Measurements from ENCODE around the gene CCSER1. TPM values are rescaled to one million over a fixed set of nuclear protein-coding genes. Genes with fewer than 3 reads are reported as not detected.
"Not testable (repeated sequence)": the region's sequence is repeated elsewhere in the genome, so short reads cannot be mapped to it uniquely, and the experiment has no call there.

Gene CCSER1
- total RNA-seq, 1 experiment from 2014 or later: 0.98 TPM

GRCh38 chr4:91171217-91171616 is 1044.0 kb downstream of the CCSER1 start:
- in situ Hi-C loops (cut with HindIII; ENCODE audit: low pct_unique_long_range_greater_than_20kb, low sequenced_read_pairs): no loop called here
- no peak for DNase-seq (ENCODE audit: low read depth)

- in situ Hi-C loops (cut with HindIII; ENCODE audit: low pct_unique_long_range_greater_than_20kb, low sequenced_read_pairs); DNase-seq (ENCODE audit: low read depth): not testable (repeated sequence)
Measured at GRCh38 chr4:91185061-91185460, 1057.9 kb downstream of the CCSER1 start.

GRCh38 chr4:91198951-91199350 is 1071.8 kb downstream of the CCSER1 start:
- in situ Hi-C loops (cut with HindIII; ENCODE audit: low pct_unique_long_range_greater_than_20kb, low sequenced_read_pairs): no loop called here
- DNase-seq (ENCODE audit: low read depth): peak; percentile 48

GRCh38 chr4:91207535-91207934 is 1080.3 kb downstream of the CCSER1 start:
- DNase-seq (ENCODE audit: low read depth): no peak
- in situ Hi-C loops (cut with HindIII; ENCODE audit: low pct_unique_long_range_greater_than_20kb, low sequenced_read_pairs): no loop called here

GRCh38 chr4:91212211-91212610 is 1085.0 kb downstream of the CCSER1 start:
- no peak for DNase-seq (ENCODE audit: low read depth)
- in situ Hi-C loops (cut with HindIII; ENCODE audit: low pct_unique_long_range_greater_than_20kb, low sequenced_read_pairs): no loop called here

- DNase-seq (ENCODE audit: low read depth); in situ Hi-C loops (cut with HindIII; ENCODE audit: low pct_unique_long_range_greater_than_20kb, low sequenced_read_pairs): not testable (repeated sequence)
Measured at GRCh38 chr4:91217831-91218403, 1090.7 kb downstream of the CCSER1 start.

- in situ Hi-C loops (cut with HindIII; ENCODE audit: low pct_unique_long_range_greater_than_20kb, low sequenced_read_pairs): no loop called here
- DNase-seq (ENCODE audit: low read depth): no peak
Measured at GRCh38 chr4:91220315-91220714, 1093.1 kb downstream of the CCSER1 start.

GRCh38 chr4:91222014-91222413 is 1094.8 kb downstream of the CCSER1 start:
- in situ Hi-C loops (cut with HindIII; ENCODE audit: low pct_unique_long_range_greater_than_20kb, low sequenced_read_pairs): no loop called here

GRCh38 chr4:91226867-91227266 is 1099.7 kb downstream of the CCSER1 start:
- no peak for DNase-seq (ENCODE audit: low read depth)
- in situ Hi-C loops (cut with HindIII; ENCODE audit: low pct_unique_long_range_greater_than_20kb, low sequenced_read_pairs): no loop called here

More at GRCh38 chr4:91222014-91222413, 1094.8 kb downstream of the CCSER1 start:
- DNase-seq (ENCODE audit: low read depth): no peak

- DNase-seq (ENCODE audit: low read depth): no peak
- in situ Hi-C loops (cut with HindIII; ENCODE audit: low pct_unique_long_range_greater_than_20kb, low sequenced_read_pairs): no loop called here
Measured at GRCh38 chr4:91228659-91229058, 1101.5 kb downstream of the CCSER1 start.

- in situ Hi-C loops (cut with HindIII; ENCODE audit: low pct_unique_long_range_greater_than_20kb, low sequenced_read_pairs): no loop called here
Measured at GRCh38 chr4:91233164-91233563, 1106.0 kb downstream of the CCSER1 start.

GRCh38 chr4:91243132-91243531 is 1115.9 kb downstream of the CCSER1 start:
- in situ Hi-C loops (cut with HindIII; ENCODE audit: low pct_unique_long_range_greater_than_20kb, low sequenced_read_pairs): no loop called here
- DNase-seq (ENCODE audit: low read depth): peak; percentile 61

More at GRCh38 chr4:91233164-91233563, 1106.0 kb downstream of the CCSER1 start:
- DNase-seq (ENCODE audit: low read depth): no peak

GRCh38 chr4:91256043-91256442 is 1128.8 kb downstream of the CCSER1 start:
- in situ Hi-C loops (cut with HindIII; ENCODE audit: low pct_unique_long_range_greater_than_20kb, low sequenced_read_pairs): no loop called here
- peak; percentile 11 for DNase-seq (ENCODE audit: low read depth)

- no peak for DNase-seq (ENCODE audit: low read depth)
- in situ Hi-C loops (cut with HindIII; ENCODE audit: low pct_unique_long_range_greater_than_20kb, low sequenced_read_pairs): no loop called here
Measured at GRCh38 chr4:91256751-91257150, 1129.6 kb downstream of the CCSER1 start.

GRCh38 chr4:91257721-91258120 is 1130.5 kb downstream of the CCSER1 start:
- in situ Hi-C loops (cut with HindIII; ENCODE audit: low pct_unique_long_range_greater_than_20kb, low sequenced_read_pairs): no loop called here
- DNase-seq (ENCODE audit: low read depth): no peak

GRCh38 chr4:91258326-91258725 is 1131.1 kb downstream of the CCSER1 start:
- in situ Hi-C loops (cut with HindIII; ENCODE audit: low pct_unique_long_range_greater_than_20kb, low sequenced_read_pairs): no loop called here

GRCh38 chr4:91267543-91267942 is 1140.3 kb downstream of the CCSER1 start:
- in situ Hi-C loops (cut with HindIII; ENCODE audit: low pct_unique_long_range_greater_than_20kb, low sequenced_read_pairs): no loop called here
- no peak for DNase-seq (ENCODE audit: low read depth)

More at GRCh38 chr4:91258326-91258725, 1131.1 kb downstream of the CCSER1 start:
- DNase-seq (ENCODE audit: low read depth): no peak

- in situ Hi-C loops (cut with HindIII; ENCODE audit: low pct_unique_long_range_greater_than_20kb, low sequenced_read_pairs); DNase-seq (ENCODE audit: low read depth): not testable (repeated sequence)
Measured at GRCh38 chr4:91268481-91268880, 1141.3 kb downstream of the CCSER1 start.

- in situ Hi-C loops (cut with HindIII; ENCODE audit: low pct_unique_long_range_greater_than_20kb, low sequenced_read_pairs): no loop called here
Measured at GRCh38 chr4:91268913-91269312, 1141.7 kb downstream of the CCSER1 start.

GRCh38 chr4:91279899-91280298 is 1152.7 kb downstream of the CCSER1 start:
- DNase-seq (ENCODE audit: low read depth): no peak
- in situ Hi-C loops (cut with HindIII; ENCODE audit: low pct_unique_long_range_greater_than_20kb, low sequenced_read_pairs): no loop called here

More at GRCh38 chr4:91268913-91269312, 1141.7 kb downstream of the CCSER1 start:
- DNase-seq (ENCODE audit: low read depth): no peak

Measured in Caki2 (cell line).